ENCODE measurements around the gene TCF3. TPM values are rescaled to one million over a fixed set of nuclear protein-coding genes. Genes with fewer than 3 reads are reported as not detected.
"Not testable (repeated sequence)": the region's sequence is repeated elsewhere in the genome, so short reads cannot be mapped to it uniquely, and the experiment has no call there.

Gene TCF3
- total RNA-seq, 1 experiment from 2014 or later = 44.8 TPM

- DNase-seq (ENCODE audit: extremely low read depth, low read depth) = no peak
Measured at GRCh38 chr19:1653300-1653628, 849 bp upstream of the TCF3 start.

GRCh38 chr19:1651568-1652291, 685 bp downstream of the TCF3 start:
- DNase-seq (ENCODE audit: extremely low read depth, low read depth) = no peak

GRCh38 chr19:1650650-1651567, 1.5 kb downstream of the TCF3 start:
- no peak for DNase-seq (ENCODE audit: extremely low read depth, low read depth)

- DNase-seq (ENCODE audit: extremely low read depth, low read depth) = no peak
Measured at GRCh38 chr19:1649706-1650649, 2.4 kb downstream of the TCF3 start.

GRCh38 chr19:1648920-1649541, 3.4 kb downstream of the TCF3 start:
- DNase-seq (ENCODE audit: extremely low read depth, low read depth) = no peak

GRCh38 chr19:1648459-1648849, 4.0 kb downstream of the TCF3 start:
- DNase-seq (ENCODE audit: extremely low read depth, low read depth) = no peak

- no peak for DNase-seq (ENCODE audit: extremely low read depth, low read depth)
Measured at GRCh38 chr19:1647501-1648458, 4.6 kb downstream of the TCF3 start.

GRCh38 chr19:1646659-1647453, 5.6 kb downstream of the TCF3 start:
- no peak for DNase-seq (ENCODE audit: extremely low read depth, low read depth)

GRCh38 chr19:1646149-1646548, 6.3 kb downstream of the TCF3 start:
- no peak for DNase-seq (ENCODE audit: extremely low read depth, low read depth)

- no peak for DNase-seq (ENCODE audit: extremely low read depth, low read depth)
Measured at GRCh38 chr19:1645299-1645698, 7.1 kb downstream of the TCF3 start.

- DNase-seq (ENCODE audit: extremely low read depth, low read depth) = no peak
Measured at GRCh38 chr19:1644070-1644469, 8.3 kb downstream of the TCF3 start.

GRCh38 chr19:1640893-1641448, 11.4 kb downstream of the TCF3 start:
- not testable (repeated sequence) for DNase-seq (ENCODE audit: extremely low read depth, low read depth)

- DNase-seq (ENCODE audit: extremely low read depth, low read depth) = no peak
Measured at GRCh38 chr19:1636325-1637236, 15.8 kb downstream of the TCF3 start.

GRCh38 chr19:1634938-1635243, 17.5 kb downstream of the TCF3 start:
- no peak for DNase-seq (ENCODE audit: extremely low read depth, low read depth)

- no peak for DNase-seq (ENCODE audit: extremely low read depth, low read depth)
Measured at GRCh38 chr19:1634242-1634937, 18.0 kb downstream of the TCF3 start.

GRCh38 chr19:1633269-1633826, 19.1 kb downstream of the TCF3 start:
- no peak for DNase-seq (ENCODE audit: extremely low read depth, low read depth)

Measured in NCI-H460 (cell line).